GM12864 (cell line): ENCODE results near the gene CACNA2D1.

Source experiments
- DNase-seq: peaks from one replicate; pipeline ENCODE4 v3.0.0-alpha.2; 2011; ENCODE audit warnings: low read depth
- H3K4me3 ChIP-seq: 2 replicates; pipeline ENCODE4 v1.5.1; 2011; ENCODE audit warnings: mild to moderate bottlenecking, low read depth, low read length, control low read depth
- TF ChIP-seq, protein P1 (sequence below): IDR thresholded peaks from 2 replicates; pipeline ENCODE4 v1.5.1; 2011; ENCODE audit warnings: low read depth, mild to moderate bottlenecking, moderate library complexity, low read length, control low read depth, inconsistent platforms; ENCODE audit errors: missing control alignments

CACNA2D1 gene

DNA sequence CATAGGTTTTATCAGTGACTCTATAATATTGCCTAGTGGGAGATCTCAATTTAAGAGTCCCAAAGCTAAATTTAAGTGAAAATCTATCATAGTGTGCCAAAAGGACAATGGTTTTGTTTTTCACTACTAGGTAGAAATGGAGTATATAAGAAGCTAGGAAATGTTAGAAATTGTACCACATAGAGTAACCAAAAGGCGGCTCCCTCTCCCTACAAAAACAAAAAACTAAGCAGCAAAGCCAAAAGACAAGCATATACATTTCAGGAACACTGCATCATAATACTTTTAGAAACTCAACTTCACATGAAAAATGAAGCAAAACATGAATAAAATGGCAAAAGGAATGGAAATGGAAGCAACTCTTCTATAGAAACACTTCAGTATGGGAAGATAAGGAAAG lies 271.6 kb downstream of the CACNA2D1 start:
- no peak overlapping the region for H3K4me3 ChIP-seq
- DNase-seq = no peak
- TF ChIP-seq, protein P1, sequence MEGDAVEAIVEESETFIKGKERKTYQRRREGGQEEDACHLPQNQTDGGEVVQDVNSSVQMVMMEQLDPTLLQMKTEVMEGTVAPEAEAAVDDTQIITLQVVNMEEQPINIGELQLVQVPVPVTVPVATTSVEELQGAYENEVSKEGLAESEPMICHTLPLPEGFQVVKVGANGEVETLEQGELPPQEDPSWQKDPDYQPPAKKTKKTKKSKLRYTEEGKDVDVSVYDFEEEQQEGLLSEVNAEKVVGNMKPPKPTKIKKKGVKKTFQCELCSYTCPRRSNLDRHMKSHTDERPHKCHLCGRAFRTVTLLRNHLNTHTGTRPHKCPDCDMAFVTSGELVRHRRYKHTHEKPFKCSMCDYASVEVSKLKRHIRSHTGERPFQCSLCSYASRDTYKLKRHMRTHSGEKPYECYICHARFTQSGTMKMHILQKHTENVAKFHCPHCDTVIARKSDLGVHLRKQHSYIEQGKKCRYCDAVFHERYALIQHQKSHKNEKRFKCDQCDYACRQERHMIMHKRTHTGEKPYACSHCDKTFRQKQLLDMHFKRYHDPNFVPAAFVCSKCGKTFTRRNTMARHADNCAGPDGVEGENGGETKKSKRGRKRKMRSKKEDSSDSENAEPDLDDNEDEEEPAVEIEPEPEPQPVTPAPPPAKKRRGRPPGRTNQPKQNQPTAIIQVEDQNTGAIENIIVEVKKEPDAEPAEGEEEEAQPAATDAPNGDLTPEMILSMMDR = no peak

DNA sequence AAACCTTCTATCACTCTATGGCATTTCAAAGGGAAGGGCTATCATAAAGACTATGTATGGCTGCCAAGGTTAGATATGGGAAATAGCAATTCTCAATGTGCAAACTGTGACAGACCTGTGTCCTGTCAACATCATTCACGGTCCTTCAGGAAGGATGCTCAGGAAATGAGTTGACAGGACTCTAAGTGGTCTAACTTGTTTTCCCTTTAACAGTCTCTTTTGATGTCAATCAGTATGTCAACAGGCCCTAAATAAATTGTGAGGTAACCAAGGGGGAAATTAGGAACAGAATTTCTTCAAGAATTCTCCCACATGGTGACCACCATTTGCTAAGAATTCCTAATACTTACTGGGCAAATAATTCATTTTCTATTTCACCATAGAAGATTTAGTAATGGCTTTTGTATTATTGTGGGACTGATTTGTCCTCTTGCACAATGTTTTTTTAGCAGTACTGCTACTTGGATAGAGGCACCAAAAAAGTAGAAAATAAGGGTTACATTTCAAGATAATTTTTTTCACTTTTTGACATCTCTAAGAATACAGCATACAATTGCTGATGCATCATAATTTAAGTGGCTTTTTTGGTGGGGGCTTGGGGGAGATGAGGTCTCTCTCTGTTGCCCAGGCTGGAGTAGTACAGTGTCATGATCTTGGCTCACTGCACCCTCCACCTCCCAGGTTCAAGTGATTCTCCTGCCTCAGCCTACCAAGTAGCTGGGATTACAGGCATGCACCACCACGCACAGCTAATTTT lies 275.8 kb downstream of the CACNA2D1 start:
- TF ChIP-seq, protein P1 = no peak
- no peak overlapping the region for H3K4me3 ChIP-seq
- no peak for DNase-seq

DNA sequence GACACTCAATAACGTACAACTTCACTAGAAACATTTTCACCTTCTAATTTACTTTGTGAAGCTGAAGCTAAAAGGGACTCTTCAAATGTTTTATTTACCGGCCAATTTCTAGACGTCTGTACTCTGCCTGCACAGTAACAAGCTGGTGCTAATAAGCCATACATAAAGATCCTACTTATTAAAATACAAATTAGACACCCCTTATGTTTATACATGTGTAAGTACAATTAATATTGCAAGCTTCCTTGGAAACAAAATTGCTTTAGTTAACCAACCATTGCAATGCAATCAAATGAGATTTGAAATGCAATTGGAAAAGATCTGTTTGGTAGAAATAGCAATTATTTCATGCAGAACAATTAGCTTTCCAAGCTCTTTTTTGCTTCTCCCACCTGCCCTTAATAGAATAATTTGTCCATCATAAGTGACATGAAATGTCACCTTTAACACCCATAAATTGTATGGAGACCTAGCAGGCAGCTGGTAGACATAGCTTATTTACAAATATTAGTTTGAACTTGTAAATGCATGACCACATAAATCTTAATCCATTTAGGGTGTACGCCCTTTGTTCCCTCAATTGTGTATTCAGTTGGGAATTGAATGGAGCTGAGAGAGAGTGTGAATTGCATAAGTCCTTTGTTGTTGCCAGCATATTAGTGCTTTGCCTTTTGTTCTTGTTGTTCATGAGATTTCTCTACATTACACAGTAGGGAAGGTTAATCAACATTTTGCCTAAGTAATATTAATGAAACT lies 277.1 kb downstream of the CACNA2D1 start:
- DNase-seq = no peak
- TF ChIP-seq, protein P1 = no peak

DNA sequence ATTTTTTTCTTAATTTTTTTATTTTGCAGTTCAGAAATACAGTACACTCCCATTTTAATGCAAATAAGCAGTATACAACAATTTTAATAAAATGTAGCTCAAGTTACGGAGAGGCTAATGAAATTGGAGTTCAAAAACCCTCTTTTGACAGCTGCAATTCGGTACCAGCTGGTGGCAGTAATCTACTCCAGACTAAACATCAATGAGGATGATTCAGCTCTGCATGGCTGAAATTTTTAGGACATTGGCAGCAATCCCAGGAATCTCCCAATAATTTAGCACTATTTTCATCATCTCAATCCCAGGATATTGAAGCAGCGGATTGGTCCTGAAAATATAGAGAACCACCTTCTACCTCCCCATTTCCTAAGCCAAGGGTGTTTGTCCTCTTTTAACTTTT lies 278.8 kb downstream of the CACNA2D1 start:
- H3K4me3 ChIP-seq = no peak overlapping the region
- TF ChIP-seq, protein P1 = no peak
- no peak for DNase-seq

More for the DNA sequence above, 277.1 kb downstream of the CACNA2D1 start:
- H3K4me3 ChIP-seq = no peak overlapping the region

DNA sequence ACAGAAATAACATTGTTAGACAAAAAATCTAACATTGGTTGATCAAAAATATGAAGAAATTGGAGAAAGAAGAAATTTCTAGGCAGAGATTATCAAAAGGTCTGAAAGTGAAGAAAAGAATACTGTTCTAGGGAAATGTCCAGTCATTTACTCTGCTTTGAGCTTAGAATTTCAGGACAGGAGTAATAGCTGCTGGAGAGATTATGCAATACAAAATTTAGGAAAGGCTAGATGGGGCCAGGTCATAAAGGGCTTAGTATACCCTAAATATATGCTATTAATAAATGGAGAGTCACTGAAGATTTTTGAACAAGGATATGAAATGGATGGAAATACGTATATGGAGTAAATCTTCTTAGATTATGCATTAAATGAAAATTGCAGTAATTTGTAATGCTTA lies 279.2 kb downstream of the CACNA2D1 start:
- TF ChIP-seq, protein P1 = no peak
- no peak overlapping the region for H3K4me3 ChIP-seq
- no peak for DNase-seq

DNA sequence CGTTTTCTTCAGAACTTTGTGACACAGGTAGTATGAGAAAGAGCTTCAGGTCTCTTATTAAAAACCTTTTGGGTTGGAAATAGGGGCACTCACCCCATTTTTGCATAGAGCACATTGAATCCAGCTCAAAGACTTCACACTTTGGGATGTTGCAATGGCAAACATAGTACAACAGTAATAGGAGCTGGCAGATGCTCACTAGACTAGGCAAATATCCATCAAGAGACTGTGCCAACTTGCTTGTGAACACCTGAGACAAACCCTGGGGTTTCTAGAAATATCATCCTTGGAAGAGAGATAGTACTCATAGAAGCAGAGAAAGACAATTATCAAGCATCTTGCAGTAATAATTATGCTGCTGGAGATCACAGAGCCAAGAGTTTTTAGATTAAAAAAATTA lies 280.0 kb downstream of the CACNA2D1 start:
- TF ChIP-seq, protein P1 = no peak
- no peak overlapping the region for H3K4me3 ChIP-seq
- DNase-seq = no peak
